Stimulated activated CD8-positive, alpha-beta memory T cell treated with anti-CD3 and anti-CD28 coated beads, Interleukin-15, amount 100 ng/mL, for 4 hours (primary cell): ENCODE data around the gene SYNJ1.
"Not testable (repeated sequence)": the region's sequence is repeated elsewhere in the genome, so short reads cannot be mapped to it uniquely, and the experiment has no call there.

ENCODE experiments used
- DNase-seq, 2 donors: peaks; one replicate each; pipeline ENCODE4 v3.0.0-alpha.2; 2020; ENCODE audit warnings: low read depth in 2 of 2

Gene SYNJ1

GRCh38 chr21:32727687-32728455, at the start of gene SYNJ1:
TSS of gene SYNJ1 (minus strand) at chr21:32728013. CDS start at chr21:32726895, 1,118 bp downstream.
- DNase-seq: peak; percentile 87 to 91

GRCh38 chr21:32777269-32777668, 49.5 kb upstream of the SYNJ1 start:
- no peak for DNase-seq

- no peak for DNase-seq
These were observed 48.9 kb upstream of the SYNJ1 start for GRCh38 chr21:32776743-32777142.

GRCh38 chr21:32773048-32773344, 45.2 kb upstream of the SYNJ1 start:
- not testable (repeated sequence) for DNase-seq

- peak; percentile 13 to 60 for DNase-seq
These were observed 44.7 kb upstream of the SYNJ1 start for GRCh38 chr21:32772281-32773047.

- peak in 1 of 2 donors; percentile 7 for DNase-seq
These were observed 43.2 kb upstream of the SYNJ1 start for GRCh38 chr21:32770871-32771523.

GRCh38 chr21:32768530-32768929, 40.7 kb upstream of the SYNJ1 start:
- no peak for DNase-seq

- DNase-seq: no peak
These were observed 37.2 kb upstream of the SYNJ1 start for GRCh38 chr21:32765058-32765457.

GRCh38 chr21:32764186-32764585, 36.4 kb upstream of the SYNJ1 start:
- DNase-seq: no peak

GRCh38 chr21:32757804-32758203, 30.0 kb upstream of the SYNJ1 start:
- no peak for DNase-seq

GRCh38 chr21:32756096-32756495, 28.3 kb upstream of the SYNJ1 start:
- DNase-seq: no peak

- no peak for DNase-seq
These were observed 26.2 kb upstream of the SYNJ1 start for GRCh38 chr21:32753818-32754585.

- no peak for DNase-seq
These were observed 22.6 kb upstream of the SYNJ1 start for GRCh38 chr21:32750405-32750804.

- no peak for DNase-seq
These were observed 21.8 kb upstream of the SYNJ1 start for GRCh38 chr21:32749662-32750061.

- DNase-seq: no peak
These were observed 20.7 kb upstream of the SYNJ1 start for GRCh38 chr21:32748529-32748928.

- DNase-seq: no peak
These were observed 19.6 kb upstream of the SYNJ1 start for GRCh38 chr21:32747396-32747795.

- DNase-seq: not testable (repeated sequence)
These were observed 18.9 kb upstream of the SYNJ1 start for GRCh38 chr21:32746711-32747110.

GRCh38 chr21:32742396-32742795, 14.6 kb upstream of the SYNJ1 start:
- no peak for DNase-seq

GRCh38 chr21:32741336-32741735, 13.5 kb upstream of the SYNJ1 start:
- no peak for DNase-seq

- no peak for DNase-seq
These were observed 12.1 kb upstream of the SYNJ1 start for GRCh38 chr21:32739946-32740345.

GRCh38 chr21:32736083-32736482, 8.3 kb upstream of the SYNJ1 start:
- DNase-seq: not testable (repeated sequence)

GRCh38 chr21:32735524-32735923, 7.7 kb upstream of the SYNJ1 start:
- no peak for DNase-seq
